HEK293T (cell line): ENCODE results near the gene KRI1.

Source experiments
- BHLHE40 ChIP-seq: fragments of 450-650 bp; IDR thresholded peaks from 2 replicates; pipeline ENCODE4 v1.6.1; 2016; ENCODE audit warnings: mild to moderate bottlenecking, moderate library complexity, borderline replicate concordance
- FOXK2 ChIP-seq: fragments of 450-650 bp; IDR thresholded peaks from 2 replicates; pipeline ENCODE4 v1.6.1; 2016; ENCODE audit warnings: mild to moderate bottlenecking
- LEF1 ChIP-seq: fragments of 450-650 bp; IDR thresholded peaks from 2 replicates; pipeline ENCODE4 v1.6.1; 2017; ENCODE audit warnings: mild to moderate bottlenecking, borderline replicate concordance
- SUZ12 ChIP-seq: fragments of 450-650 bp; IDR thresholded peaks from 2 replicates; pipeline ENCODE4 v1.6.1; 2016; ENCODE audit warnings: mild to moderate bottlenecking
- TARDBP ChIP-seq: fragments of 450-650 bp; IDR thresholded peaks from 2 replicates; pipeline ENCODE4 v1.6.1; 2016
- ZNF384 ChIP-seq: fragments of 450-650 bp; IDR thresholded peaks from 2 replicates; pipeline ENCODE4 v1.6.1; 2016

DNA sequence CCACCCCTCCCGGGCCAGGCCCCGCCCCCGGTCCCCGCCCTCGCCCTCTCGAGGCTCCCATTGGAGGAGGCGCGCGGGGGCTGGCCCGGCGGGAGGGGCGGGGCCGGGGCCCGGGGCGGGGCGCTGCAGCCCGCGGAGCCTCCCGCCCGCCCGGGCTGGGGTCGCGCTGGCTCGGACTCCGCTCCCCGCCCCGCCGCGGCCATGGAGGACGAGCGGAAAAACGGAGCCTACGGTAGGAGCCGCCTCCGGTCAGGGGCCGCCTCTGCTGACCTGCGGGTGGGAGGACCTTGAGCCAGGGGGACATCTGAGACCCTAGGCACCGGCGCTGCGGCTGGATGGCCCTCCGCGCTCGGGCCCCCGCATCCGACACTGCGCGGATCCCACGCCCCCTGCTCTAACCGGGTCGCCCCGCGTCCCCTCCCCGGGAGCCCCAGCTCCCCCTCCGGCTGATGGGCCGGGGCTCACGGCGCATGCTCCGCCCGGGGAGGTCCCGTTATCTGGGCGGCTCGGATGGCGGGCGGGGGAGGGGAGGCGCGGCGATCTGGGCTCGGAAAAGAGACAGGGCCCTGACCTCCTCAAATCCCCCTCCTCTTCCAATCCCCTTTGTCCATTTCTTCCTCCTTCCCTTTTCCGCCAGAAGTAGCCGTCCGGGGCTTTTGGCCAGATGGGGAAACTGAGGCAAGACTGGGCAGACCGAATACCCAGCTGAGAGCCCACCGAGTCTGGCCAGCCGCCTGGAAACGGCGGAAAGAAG lies 36.7 kb upstream of the KRI1 start:
- TF ChIP-seq SUZ12 (no peak), LEF1 (no peak), FOXK2 (no peak), TARDBP (no peak), BHLHE40 (no peak), ZNF384 (no peak)
